GM21576 (cell line): ENCODE results near the gene MLH3.
"Not testable (repeated sequence)": the region's sequence is repeated elsewhere in the genome, so short reads cannot be mapped to it uniquely, and the experiment has no call there.

Experiments used
- ATAC-seq: cut with Tn5 transposase; IDR thresholded peaks from one replicate; pipeline ENCODE4 v1.9.1; 2021; ENCODE audit warnings: mild to moderate bottlenecking, moderate library complexity; ENCODE audit not compliant: unreplicated experiment

The MLH3 gene

GRCh38 chr14:75032939-75033338, 18.3 kb downstream of the MLH3 start:
- ATAC-seq, result no peak

- no peak for ATAC-seq
These were observed 21.1 kb downstream of the MLH3 start for GRCh38 chr14:75030147-75030546.

- no peak for ATAC-seq
These were observed 25.4 kb downstream of the MLH3 start for GRCh38 chr14:75025876-75026275.

- no peak for ATAC-seq
These were observed 26.2 kb downstream of the MLH3 start for GRCh38 chr14:75025082-75025481.

- no peak for ATAC-seq
These were observed 28.2 kb downstream of the MLH3 start for GRCh38 chr14:75023108-75023507.

- no peak for ATAC-seq
These were observed 28.6 kb downstream of the MLH3 start for GRCh38 chr14:75022655-75023054.

- no peak for ATAC-seq
These were observed 32.6 kb downstream of the MLH3 start for GRCh38 chr14:75018694-75019093.

- no peak for ATAC-seq
These were observed 34.5 kb downstream of the MLH3 start for GRCh38 chr14:75016815-75017214.

GRCh38 chr14:75015496-75015895, 35.8 kb downstream of the MLH3 start:
- no peak for ATAC-seq

GRCh38 chr14:75013290-75013689, 38.0 kb downstream of the MLH3 start:
- ATAC-seq, result no peak

GRCh38 chr14:75011356-75011994, 39.8 kb downstream of the MLH3 start:
- no peak for ATAC-seq

GRCh38 chr14:75010472-75011093, 40.7 kb downstream of the MLH3 start:
- ATAC-seq, result no peak

- no peak for ATAC-seq
These were observed 42.1 kb downstream of the MLH3 start for GRCh38 chr14:75009176-75009575.

GRCh38 chr14:75005357-75005756, 45.9 kb downstream of the MLH3 start:
- no peak for ATAC-seq

GRCh38 chr14:75003250-75004027, 47.8 kb downstream of the MLH3 start:
- no peak for ATAC-seq

GRCh38 chr14:75002392-75003249, 48.6 kb downstream of the MLH3 start, which contains the start of gene EIF2B2:
Gene EIF2B2 (plus strand): TSS chr14:75002921. CDS start chr14:75002991, 70 bp downstream.
- ATAC-seq, result peak; percentile 95

- no peak for ATAC-seq
These were observed 49.4 kb downstream of the MLH3 start for GRCh38 chr14:75001899-75002298.

GRCh38 chr14:75001261-75001660, 50.0 kb downstream of the MLH3 start:
- no peak for ATAC-seq

GRCh38 chr14:74995781-74996180, 55.5 kb downstream of the MLH3 start:
- ATAC-seq, result not testable (repeated sequence)

GRCh38 chr14:74994182-74994581, 57.1 kb downstream of the MLH3 start:
- ATAC-seq, result not testable (repeated sequence)

GRCh38 chr14:74988993-74989392, 62.3 kb downstream of the MLH3 start:
- no peak for ATAC-seq
